Measurements from ENCODE around the gene TSPAN31.
"Not testable (repeated sequence)": the region's sequence is repeated elsewhere in the genome, so short reads cannot be mapped to it uniquely, and the experiment has no call there.

TSPAN31 gene, protein sequence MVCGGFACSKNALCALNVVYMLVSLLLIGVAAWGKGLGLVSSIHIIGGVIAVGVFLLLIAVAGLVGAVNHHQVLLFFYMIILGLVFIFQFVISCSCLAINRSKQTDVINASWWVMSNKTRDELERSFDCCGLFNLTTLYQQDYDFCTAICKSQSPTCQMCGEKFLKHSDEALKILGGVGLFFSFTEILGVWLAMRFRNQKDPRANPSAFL

DNA sequence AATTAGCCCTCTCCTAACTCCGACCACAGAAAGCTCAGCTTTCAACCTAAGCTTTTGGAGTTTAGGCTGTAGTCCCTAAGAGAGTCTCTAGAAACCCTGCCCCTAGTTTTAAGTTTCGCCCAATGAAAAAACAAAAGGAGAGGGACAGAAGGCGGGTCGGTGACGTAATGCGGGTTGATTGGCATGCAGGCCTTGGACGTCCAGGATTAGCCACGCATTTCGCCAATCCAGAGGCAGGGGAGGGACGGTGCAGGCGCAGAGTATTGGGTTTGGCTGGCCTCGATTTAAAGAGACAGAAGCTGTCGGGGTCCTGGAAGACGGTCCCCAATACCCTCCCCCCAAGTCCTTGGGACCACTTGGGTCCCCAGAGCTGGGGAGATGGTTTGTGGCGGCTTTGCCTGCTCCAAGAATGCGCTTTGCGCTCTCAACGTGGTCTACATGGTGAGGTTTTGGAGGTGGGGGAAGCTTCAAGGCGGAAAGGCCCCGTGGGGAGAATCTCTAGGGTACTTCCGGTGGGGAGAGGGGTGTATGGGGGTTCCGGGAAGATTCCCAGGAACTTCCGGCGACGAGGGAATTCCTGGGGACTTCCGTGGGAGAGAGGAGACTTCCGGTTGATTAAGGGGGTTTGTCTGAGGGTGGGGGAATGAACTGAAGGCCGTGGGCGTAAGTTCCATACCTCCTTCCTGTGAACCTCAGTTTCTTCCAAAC is at the start of gene TSPAN31:
Gene TSPAN31, plus strand, starts transcription at position 263 of the 708 bp plus-strand sequence. Its CDS starts 116 bp downstream, at position 379.
- peak; percentile 98 for DNase-seq (ENCODE audit: low spot score)

DNA sequence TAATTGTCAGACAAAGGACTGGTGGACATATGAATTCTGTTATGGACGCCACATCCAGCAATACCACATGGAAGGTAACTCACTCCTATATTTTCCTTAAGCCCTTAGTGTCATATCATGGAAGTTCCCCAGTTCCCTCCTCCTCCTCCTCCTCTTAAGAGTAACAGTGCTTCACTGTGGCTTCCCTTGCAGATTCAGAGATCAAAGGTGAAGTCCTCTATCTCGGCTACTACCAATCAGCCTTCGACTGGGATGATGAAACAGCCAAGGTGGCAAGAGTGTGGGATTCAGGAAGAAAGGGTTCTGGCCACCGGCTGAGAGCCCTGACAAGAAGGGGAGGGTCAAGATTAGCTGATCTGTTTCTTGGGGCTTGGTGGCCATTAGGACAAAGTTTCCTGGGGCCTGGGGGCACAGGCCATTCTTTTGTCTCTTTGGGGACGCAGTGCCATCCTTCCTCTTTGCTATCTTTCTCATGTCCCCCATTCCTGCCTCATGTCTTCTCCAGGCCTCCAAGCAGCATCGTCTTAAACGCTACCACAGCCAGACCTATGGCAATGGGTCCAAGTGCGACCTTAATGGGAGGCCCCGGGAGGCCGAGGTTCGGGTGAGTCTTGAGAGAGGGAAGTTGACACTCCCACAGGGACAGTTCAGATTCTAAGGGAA is 48.9 kb upstream of the TSPAN31 start:
- DNase-seq (ENCODE audit: low spot score), result no peak

DNA sequence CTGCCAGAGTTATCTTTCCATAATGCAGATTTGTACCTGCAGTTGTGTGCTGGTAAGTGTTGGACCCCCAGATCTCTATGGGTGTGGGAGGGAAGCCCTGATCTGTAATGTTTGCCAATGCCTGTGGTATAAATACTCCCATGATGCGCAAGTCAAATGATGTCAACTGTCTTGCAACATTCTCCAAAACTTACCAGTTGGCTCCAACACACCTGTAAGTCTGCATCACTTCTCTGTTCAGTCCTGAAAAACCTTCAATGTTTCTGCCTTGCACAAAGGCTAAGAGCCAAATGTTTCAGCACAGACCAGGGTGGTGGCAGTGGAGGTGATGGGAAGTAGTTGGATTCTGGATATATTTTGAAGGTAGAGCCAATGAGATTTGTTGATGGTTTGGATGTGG is 47.8 kb upstream of the TSPAN31 start:
- DNase-seq (ENCODE audit: low spot score), result no peak

DNA sequence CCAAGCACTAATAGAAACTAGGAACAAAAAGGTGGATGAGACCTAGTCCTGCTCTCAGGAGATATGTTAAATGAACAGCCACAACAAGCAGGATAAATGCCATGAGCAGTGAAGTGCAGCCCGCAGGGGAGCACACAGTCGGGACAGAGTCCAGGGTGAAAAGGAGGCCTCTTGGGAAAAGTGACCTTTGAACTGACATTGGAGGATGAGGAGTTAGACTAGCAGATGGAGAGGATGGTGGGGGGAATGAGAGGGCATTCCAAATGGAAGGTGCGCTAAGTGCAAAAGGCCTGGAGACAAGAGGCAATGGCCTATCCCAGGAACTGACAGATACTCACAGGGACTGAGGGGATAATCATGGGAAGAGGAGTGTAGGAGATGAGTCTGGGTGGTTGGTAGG is 46.4 kb upstream of the TSPAN31 start:
- no peak for DNase-seq (ENCODE audit: low spot score)

DNA sequence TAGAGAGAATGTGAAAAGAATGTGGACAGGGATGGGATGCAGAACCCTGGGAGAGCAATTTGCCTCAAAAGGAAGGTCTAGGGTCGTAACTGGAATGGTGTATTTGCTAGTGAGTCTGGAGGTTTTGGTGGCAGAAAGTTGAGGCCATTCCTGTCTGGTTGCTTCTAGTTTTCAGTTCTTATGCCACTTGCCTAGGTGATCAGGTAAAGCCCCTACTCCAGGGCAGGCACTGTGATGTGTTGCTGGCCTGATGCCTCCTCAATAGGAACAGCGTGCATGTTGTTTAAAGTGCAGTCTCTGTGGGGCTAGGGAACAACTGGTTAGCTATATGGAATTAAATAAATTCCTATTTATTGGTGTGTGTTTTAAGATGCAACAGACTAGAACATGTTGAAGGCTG is 44.5 kb upstream of the TSPAN31 start:
- no peak for DNase-seq (ENCODE audit: low spot score)

DNA sequence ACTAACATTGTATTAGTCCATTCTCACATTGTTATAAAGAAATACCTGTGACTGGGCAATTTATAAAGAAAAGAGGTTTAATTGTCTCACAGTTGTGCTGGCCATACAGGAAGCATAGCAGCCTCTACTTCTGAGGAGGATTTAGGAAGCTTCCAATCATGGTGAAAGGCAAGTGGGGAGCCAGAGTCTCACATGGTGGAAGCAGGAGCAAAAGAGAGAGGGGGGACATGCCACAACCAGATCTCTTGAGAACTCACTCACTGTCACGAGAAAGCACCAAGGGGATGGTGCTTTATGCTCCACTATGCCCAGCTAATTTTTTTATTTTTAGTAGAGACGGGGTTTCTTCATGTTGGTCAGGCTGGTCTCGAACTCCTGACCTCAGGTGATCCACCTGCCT is 37.6 kb upstream of the TSPAN31 start:
- DNase-seq (ENCODE audit: low spot score), result no peak

DNA sequence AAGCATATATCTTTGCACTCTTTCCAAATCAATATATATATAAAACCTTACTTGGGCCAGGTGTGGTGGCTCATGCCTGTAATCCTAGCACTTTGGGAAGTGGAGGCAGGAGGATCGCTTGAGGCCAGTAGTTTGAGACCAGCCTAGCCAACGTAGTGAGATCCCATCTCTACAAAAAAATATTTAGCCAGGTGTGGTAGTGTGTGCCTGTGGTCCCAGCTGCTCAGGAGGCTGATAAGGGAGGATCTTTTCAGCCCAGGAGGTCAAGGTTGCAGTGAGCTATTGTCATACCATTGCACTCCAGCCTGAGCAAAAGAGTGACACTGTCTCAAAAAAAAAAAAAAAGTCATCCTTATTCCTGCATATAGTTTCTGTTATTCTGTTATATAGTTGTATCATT is 36.5 kb upstream of the TSPAN31 start:
- no peak for DNase-seq (ENCODE audit: low spot score)

DNA sequence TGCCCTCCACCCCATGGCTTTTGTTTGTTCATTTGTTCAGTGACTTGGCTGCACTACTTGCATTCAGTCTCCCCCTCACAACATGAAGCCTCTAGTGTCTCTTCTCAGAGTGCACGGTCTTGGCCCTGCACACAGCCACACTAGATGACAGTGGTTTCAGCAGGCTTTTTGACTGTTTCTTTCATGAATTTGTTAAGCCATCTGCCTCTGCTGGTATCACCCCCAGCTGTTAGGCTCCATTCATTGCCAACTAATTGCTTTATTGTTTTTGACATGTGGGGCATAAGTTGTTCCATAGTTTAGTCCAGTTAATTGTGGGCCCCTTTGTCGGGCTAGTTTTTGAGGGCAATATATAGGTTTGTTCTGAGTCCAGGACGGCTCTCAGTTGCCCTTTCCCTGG is 32.1 kb upstream of the TSPAN31 start:
- DNase-seq (ENCODE audit: low spot score), result no peak

DNA sequence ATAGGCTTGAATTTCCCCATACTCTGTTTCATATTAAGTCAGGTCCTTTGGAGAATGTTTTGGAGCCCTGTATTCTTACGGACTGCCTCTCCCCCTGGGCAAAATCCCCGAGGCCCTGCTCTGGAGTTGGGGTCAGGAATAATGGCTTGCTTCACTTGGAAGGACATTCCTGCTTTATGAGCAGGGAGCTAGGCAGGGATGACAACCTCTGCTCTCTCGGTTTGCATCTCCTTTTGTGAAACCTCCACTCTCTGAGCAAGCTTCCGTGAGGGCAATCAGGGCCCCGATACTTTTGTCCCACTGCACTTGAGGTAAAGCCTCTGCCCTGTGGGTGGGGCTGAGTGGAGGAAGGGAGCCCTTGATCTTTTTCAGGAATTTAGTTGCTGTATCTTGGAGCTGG is 31.6 kb upstream of the TSPAN31 start:
- DNase-seq (ENCODE audit: low spot score), result no peak

DNA sequence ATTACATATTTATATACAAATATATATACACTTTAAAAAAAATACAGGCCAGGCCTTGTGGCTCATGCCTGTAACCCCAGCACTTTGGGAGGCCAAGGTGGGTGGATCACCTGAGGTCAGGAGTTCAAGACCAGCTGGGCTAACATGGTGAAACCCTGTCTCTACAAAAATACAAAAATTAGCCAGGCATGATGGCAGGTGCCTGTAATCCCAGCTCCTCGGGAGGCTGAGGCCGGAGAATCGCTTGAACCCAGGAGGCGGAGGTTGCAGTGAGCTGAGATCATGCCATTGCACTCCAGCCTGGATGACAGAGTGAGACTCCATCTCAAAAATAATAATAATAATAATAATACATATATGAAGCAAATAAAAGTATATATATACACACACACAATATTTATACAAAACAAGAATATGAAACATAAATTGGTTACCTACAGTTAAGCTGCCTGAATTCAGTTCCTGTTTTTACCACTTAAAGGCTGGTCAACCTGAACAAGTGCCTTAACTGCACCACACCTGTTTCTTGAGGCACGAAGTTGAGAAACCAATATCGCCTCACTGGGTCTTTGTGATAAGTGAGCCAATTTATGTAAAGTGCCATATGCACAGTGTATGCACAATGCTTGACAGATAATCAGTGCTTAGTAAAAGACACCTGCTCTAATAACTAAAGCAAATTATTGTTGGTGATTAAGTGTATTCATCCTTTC is 29.6 kb upstream of the TSPAN31 start:
- DNase-seq (ENCODE audit: low spot score), result peak; percentile 46

DNA sequence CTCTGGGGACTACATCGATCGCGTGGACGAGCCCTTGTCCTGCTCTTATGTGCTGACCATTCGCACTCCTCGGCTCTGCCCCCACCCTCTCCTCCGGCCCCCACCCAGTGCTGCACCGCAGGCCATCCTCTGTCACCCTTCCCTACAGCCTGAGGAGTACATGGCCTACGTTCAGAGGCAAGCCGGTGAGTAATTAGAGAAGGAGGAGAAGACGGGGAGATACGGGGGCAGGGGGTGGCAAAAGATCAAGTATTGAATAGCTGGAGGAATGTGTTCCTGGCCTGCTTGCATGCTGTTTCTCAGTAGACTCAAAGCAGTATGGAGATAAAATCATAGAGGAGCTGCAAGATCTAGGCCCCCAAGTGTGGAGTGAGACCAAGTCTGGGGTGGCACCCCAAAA is 29.1 kb upstream of the TSPAN31 start:
- DNase-seq (ENCODE audit: low spot score), result no peak

DNA sequence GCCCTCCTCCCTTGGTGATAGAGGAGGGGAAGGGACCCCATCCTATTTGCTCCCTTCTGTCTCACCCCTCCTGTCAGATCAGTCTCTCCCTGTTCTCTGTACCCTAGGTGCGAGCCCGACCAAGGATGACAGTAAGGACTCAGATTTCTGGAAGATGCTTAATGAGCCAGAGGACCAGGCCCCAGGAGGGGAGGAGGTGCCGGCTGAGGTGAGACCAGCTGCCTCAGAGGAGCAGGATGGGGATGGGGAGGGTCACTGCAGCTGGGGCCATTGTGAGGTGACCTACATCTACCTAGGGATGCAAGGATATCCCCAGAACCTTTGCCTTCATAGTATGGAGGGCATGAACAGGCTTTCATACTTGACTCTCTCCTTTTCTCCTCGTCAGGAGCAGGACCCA is 28.5 kb upstream of the TSPAN31 start:
- DNase-seq (ENCODE audit: low spot score), result no peak

DNA sequence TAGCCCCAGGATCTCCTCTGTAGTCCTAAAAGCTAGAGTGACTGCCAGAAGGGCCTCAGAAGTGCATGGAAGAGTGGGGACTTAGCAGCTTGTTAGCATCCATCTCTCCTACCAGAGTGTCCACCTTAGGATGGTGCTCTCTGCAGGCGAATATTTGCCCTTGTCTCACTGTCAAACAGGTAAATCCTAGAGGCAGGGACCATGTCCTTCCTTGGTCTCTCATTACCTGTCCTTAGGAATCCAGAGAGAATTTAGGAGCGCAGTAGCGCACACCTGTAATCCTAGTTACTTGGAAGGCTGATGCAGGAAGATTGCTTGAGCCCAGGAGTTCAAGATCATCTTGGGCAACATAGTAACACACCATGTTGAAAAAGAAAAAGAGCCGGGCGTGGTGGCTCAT is 27.7 kb upstream of the TSPAN31 start:
- no peak for DNase-seq (ENCODE audit: low spot score)

DNA sequence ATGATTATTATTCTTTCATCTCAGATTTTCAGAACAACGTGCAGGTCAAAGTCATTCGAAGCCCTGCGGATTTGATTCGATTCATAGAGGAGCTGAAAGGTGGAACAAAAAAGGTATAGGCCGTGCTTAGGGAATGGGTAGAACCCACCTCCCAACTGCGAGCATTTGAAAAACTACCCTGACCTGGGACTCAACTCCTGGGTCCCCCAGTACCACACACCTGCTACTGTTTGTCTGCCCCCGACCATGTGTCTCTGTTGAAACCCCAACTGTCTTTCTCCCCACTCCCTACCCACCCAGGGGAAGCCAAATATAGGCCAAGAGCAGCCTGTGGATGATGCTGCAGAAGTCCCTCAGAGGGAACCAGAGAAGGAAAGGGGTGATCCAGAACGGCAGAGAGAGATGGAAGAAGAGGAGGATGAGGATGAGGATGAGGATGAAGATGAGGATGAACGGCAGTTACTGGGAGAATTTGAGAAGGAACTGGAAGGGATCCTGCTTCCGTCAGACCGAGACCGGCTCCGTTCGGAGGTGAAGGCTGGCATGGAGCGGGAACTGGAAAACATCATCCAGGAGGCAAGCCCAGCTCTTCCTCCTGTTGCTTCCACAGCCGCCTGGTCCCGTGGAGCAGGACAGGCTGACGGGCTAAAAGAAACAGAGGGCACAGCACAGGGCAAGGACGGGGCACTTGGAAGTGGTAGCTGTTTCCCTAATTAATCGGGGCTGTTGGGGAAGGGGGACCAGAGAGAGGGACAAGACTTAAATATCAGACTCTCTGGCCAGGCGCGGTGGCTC is 26.8 kb upstream of the TSPAN31 start:
- DNase-seq (ENCODE audit: low spot score), result no peak

DNA sequence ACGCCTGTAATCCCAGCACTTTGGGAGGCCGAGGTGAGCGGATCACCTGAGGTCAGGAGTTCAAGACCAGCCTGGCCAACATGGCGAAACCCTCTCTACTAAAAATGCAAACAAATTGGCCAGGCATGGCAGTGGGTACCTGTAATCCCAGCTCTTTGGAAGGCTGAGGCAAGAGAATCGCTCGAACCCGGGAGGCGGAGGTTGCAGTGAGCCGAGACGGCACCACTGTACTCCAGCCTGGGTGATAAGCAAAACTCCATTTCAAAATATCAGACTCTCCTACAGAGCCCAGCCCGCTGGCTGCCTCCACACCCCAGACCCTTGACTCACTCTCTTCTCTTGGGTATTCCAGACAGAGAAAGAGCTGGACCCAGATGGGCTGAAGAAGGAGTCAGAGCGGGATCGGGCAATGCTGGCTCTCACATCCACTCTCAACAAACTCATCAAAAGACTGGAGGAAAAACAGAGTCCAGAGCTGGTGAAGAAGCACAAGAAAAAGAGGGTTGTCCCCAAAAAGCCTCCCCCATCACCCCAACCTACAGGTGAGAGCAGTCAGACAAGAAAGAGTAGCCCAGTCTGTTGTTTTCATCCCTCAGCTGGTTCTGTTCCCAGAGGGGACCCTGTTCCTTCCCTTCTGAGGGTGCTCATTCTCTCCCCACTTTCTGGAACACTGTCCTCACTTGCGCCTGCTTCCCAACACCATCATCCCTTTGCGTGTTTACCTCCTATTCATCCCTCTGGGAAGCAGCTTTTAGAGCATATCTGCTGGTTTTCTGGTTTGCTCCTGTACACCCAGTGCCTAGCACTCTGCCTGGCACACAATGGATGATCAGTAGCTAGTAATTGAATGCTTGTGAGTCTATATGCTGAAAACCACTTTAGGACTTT is 26.0 kb upstream of the TSPAN31 start:
- no peak for DNase-seq (ENCODE audit: low spot score)

DNA sequence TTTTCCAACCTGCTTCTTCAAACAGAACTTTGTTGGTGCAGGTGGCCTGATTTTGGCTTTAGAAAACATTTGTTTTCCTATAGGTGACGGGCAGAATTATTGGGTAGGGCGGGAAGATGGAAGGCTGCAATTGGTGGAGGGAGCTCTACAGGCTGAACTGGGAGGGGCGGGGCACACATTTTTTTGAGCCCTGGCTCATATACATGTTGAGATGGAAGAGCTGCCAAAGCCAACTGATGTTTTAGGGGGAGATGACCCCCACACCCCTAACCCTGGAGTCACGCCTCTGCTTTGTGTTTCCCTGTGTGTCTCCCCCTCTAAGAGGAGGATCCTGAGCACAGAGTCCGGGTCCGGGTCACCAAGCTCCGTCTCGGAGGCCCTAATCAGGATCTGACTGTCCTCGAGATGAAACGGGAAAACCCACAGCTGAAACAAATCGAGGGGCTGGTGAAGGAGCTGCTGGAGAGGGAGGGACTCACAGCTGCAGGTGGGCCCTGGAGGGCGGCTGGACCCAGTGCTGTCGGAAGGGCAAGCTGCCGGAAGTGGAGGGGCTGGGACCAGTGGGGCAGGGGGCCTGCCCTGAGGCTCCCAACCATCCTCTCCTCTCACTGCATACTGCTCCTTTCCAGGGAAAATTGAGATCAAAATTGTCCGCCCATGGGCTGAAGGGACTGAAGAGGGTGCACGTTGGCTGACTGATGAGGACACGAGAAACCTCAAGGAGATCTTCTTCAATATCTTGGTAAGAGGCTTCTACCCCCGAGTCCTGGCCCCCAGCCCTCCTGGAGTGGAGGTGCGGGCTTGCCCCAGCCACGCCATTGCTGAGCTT is 24.8 kb upstream of the TSPAN31 start:
- no peak for DNase-seq (ENCODE audit: low spot score)

DNA sequence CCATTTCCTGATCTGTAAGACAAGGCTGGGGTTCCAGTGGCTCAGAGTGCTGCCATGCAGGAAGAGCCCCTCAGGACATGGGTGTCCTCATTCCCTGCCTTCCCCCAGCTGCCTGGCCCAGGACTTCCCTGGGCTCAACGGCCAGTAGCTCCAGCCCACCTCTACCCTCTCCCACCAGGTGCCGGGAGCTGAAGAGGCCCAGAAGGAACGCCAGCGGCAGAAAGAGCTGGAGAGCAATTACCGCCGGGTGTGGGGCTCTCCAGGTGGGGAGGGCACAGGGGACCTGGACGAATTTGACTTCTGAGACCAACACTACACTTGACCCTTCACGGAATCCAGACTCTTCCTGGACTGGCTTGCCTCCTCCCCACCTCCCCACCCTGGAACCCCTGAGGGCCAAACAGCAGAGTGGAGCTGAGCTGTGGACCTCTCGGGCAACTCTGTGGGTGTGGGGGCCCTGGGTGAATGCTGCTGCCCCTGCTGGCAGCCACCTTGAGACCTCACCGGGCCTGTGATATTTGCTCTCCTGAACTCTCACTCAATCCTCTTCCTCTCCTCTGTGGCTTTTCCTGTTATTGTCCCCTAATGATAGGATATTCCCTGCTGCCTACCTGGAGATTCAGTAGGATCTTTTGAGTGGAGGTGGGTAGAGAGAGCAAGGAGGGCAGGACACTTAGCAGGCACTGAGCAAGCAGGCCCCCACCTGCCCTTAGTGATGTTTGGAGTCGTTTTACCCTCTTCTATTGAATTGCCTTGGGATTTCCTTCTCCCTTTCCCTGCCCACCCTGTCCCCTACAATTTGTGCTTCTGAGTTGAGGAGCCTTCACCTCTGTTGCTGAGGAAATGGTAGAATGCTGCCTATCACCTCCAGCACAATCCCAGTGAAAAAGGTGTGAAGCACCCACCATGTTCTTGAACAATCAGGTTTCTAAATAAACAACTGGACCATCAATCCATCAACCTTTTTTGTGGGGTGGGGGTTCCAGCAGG is 23.9 kb upstream of the TSPAN31 start:
- no peak for DNase-seq (ENCODE audit: low spot score)

DNA sequence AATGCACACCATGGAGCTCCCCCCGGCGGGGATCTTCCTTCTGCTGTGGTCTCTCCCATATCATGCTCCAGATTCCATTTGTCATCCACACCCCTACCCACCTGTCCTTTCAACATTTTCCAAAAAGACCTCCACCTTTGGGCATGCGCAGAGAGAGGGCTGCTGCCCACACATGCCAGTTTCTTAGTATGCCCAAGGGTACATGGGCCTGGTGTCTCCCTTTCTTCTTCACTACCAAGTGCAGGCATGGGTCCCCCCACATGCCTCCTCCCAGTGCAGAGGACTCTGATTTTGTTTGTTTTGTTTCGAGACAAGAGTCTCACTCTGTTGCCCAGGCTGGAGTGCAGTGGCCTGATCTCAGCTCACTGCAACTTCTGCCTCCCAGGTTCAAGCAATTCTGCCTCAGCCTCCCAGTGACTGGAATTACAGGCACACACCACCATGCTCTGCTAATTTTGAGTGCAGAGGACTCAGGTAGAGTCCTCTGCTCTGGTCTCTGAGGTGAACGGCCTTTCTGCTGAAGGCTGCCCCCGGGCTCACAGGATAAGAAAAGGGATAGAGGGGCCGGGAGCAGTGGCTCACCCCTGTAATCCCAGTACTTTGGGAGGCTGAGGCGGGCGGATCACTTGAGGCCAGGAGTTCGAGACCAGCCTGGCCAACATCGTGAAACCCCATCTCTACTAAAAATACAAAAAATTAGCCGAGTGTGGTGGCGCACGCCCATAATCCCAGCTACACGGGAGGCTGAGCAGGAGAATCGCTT is 22.8 kb upstream of the TSPAN31 start:
- not testable (repeated sequence) for DNase-seq (ENCODE audit: low spot score)
